Trophoblast cell (in vitro differentiated cells and primary cell): ENCODE results near the gene FAM199X.

Experiments used
- DNase-seq, 2 donors: peaks; one replicate each; pipeline ENCODE4 v3.0.0-alpha.2; 2016
- H2AFZ ChIP-seq: 2 replicates; pipeline ENCODE4 v1.6.1; 2013; ENCODE audit warnings: low read length, moderate library complexity, mild to moderate bottlenecking; ENCODE audit not compliant: insufficient read depth, poor library complexity
- H2AK5ac ChIP-seq: 2 replicates; pipeline ENCODE4 v1.6.1; 2013; ENCODE audit warnings: mild to moderate bottlenecking, low read length
- H2BK120ac ChIP-seq: 2 replicates; pipeline ENCODE4 v1.6.1; 2013; ENCODE audit warnings: low read length, mild to moderate bottlenecking, moderate library complexity; ENCODE audit not compliant: insufficient read depth, poor library complexity
- H2BK12ac ChIP-seq: 2 replicates; pipeline ENCODE4 v1.6.1; 2013; ENCODE audit warnings: mild to moderate bottlenecking, low read length, moderate library complexity
- H2BK5ac ChIP-seq: 2 replicates; pipeline ENCODE4 v1.6.1; 2013; ENCODE audit warnings: low read length, low read depth, moderate library complexity, mild to moderate bottlenecking; ENCODE audit not compliant: poor library complexity
- H3K14ac ChIP-seq: 2 replicates; pipeline ENCODE4 v1.6.1; 2013; ENCODE audit warnings: mild to moderate bottlenecking, low read length
- H3K18ac ChIP-seq: 2 replicates; pipeline ENCODE4 v1.6.1; 2013; ENCODE audit warnings: mild to moderate bottlenecking, low read length
- H3K23ac ChIP-seq: 2 replicates; pipeline ENCODE4 v1.6.1; 2013; ENCODE audit warnings: low read length
- H3K27ac ChIP-seq: 2 replicates; pipeline ENCODE4 v1.5.1; 2013; ENCODE audit warnings: low read depth, mild to moderate bottlenecking, inconsistent platforms, low read length, moderate library complexity
- H3K27me3 ChIP-seq: 2 replicates; pipeline ENCODE4 v1.6.1; 2013; ENCODE audit warnings: inconsistent platforms, mild to moderate bottlenecking, low read length, moderate library complexity; ENCODE audit not compliant: insufficient read depth
- H3K36me3 ChIP-seq, 2 experiments: 1 replicate in 1 of 2; 2 replicates in 1 of 2; pipeline ENCODE4 v1.6.1; 2013; ENCODE audit warnings: low read length in 2 of 2, mild to moderate bottlenecking in 2 of 2, moderate library complexity in 1 of 2; ENCODE audit not compliant: insufficient read depth in 2 of 2, control insufficient read depth in 1 of 2
- H3K4ac ChIP-seq: 2 replicates; pipeline ENCODE4 v1.6.1; 2013; ENCODE audit warnings: low read depth, mild to moderate bottlenecking, low read length, moderate library complexity
- H3K4me1 ChIP-seq, 2 experiments: 1 replicate in 1 of 2; 2 replicates in 1 of 2; pipeline ENCODE4 v1.6.1; 2013; ENCODE audit warnings: low read length in 2 of 2, mild to moderate bottlenecking in 2 of 2, moderate library complexity in 1 of 2; ENCODE audit not compliant: insufficient read depth in 2 of 2, control insufficient read depth in 1 of 2
- H3K4me2 ChIP-seq: 2 replicates; pipeline ENCODE4 v1.6.1; 2013; ENCODE audit warnings: inconsistent platforms, mild to moderate bottlenecking, low read length, moderate library complexity
- H3K4me3 ChIP-seq: 2 replicates; pipeline ENCODE4 v1.5.1; 2013; ENCODE audit warnings: mild to moderate bottlenecking, low read depth, low read length, inconsistent platforms
- H3K79me1 ChIP-seq: one replicate; pipeline ENCODE4 v1.6.1; 2013; ENCODE audit warnings: low read length
- H3K79me2 ChIP-seq: 2 replicates; pipeline ENCODE4 v1.6.1; 2013; ENCODE audit warnings: low read length, mild to moderate bottlenecking; ENCODE audit not compliant: control insufficient read depth, insufficient read depth, poor library complexity
- H3K9ac ChIP-seq: 2 replicates; pipeline ENCODE4 v1.6.1; 2013; ENCODE audit warnings: mild to moderate bottlenecking, low read length
- H3K9me3 ChIP-seq: 2 replicates; pipeline ENCODE4 v1.6.1; 2013; ENCODE audit warnings: low read depth, mild to moderate bottlenecking, control low read depth, inconsistent platforms, low read length; ENCODE audit not compliant: insufficient read depth
- H4K12ac ChIP-seq: 2 replicates; pipeline ENCODE4 v1.6.1; 2013; ENCODE audit warnings: low read depth, mild to moderate bottlenecking, low read length, moderate library complexity
- H4K8ac ChIP-seq: 2 replicates; pipeline ENCODE4 v1.6.1; 2013; ENCODE audit warnings: low read depth, mild to moderate bottlenecking, low read length, moderate library complexity
- H4K91ac ChIP-seq: one replicate; pipeline ENCODE4 v1.6.1; 2013; ENCODE audit warnings: low read depth, mild to moderate bottlenecking, low read length, moderate library complexity
- WGBS: extraction: QIAGEN DNeasy Blood & Tissue Kit; methylation state at CpG from one replicate; pipeline ENCODE4 v1.1.7; 2013; ENCODE audit warnings: missing lambda C conversion rate; ENCODE audit not compliant: insufficient read length, insufficient coverage; ENCODE audit errors: extremely low coverage; 5-methylcytosine and 5-hydroxymethylcytosine counted together

The FAM199X gene

GRCh38 chrX:104126856-104127255 is 39.4 kb upstream of the FAM199X start:
- no peaks in the 10 kb centered on the region for H3K4me1 ChIP-seq
- H2BK120ac ChIP-seq = no peak overlapping the region
- no CpG with 5 or more reads among the region's 2 CpGs for WGBS

GRCh38 chrX:104130808-104131207 is 35.4 kb upstream of the FAM199X start:
- no peaks in the 10 kb centered on the region for H3K27me3 ChIP-seq

More at GRCh38 chrX:104126856-104127255, 39.4 kb upstream of the FAM199X start:
- no peak overlapping the region for H3K4me2 ChIP-seq
- H2BK12ac ChIP-seq = no peak overlapping the region
- DNase-seq = no peak
- H3K36me3 ChIP-seq = peaks cover 0 to 2% of the 10 kb centered on the region in 2 experiments
- H3K14ac ChIP-seq = no peak overlapping the region
- no peaks in the 10 kb centered on the region for H3K9me3 ChIP-seq
- H3K27ac ChIP-seq = no peak overlapping the region
- H3K27me3 ChIP-seq = no peaks in the 10 kb centered on the region
- H3K18ac ChIP-seq = no peak overlapping the region
- no peak overlapping the region for H3K4me3 ChIP-seq
- no peak overlapping the region for H4K8ac ChIP-seq
- H3K9ac ChIP-seq = no peak overlapping the region
- H3K4ac ChIP-seq = no peak overlapping the region
- no peak overlapping the region for H2BK5ac ChIP-seq
- H4K12ac ChIP-seq = no peak overlapping the region
- H3K79me1 ChIP-seq = no peaks in the 10 kb centered on the region
- H2AK5ac ChIP-seq = no peak overlapping the region
- H2AFZ ChIP-seq = no peak overlapping the region
- H4K91ac ChIP-seq = no peak overlapping the region
- H3K23ac ChIP-seq = no peak overlapping the region
- no peaks in the 10 kb centered on the region for H3K79me2 ChIP-seq

GRCh38 chrX:104134583-104135261 is 31.5 kb upstream of the FAM199X start:
- H3K79me2 ChIP-seq = no peaks in the 10 kb centered on the region
- peaks cover 0 to 2% of the 10 kb centered on the region in 2 experiments for H3K36me3 ChIP-seq
- no peak overlapping the region for H3K14ac ChIP-seq
- H3K27me3 ChIP-seq = no peaks in the 10 kb centered on the region
- H2BK12ac ChIP-seq = no peak overlapping the region
- no peaks in the 10 kb centered on the region for H3K9me3 ChIP-seq
- H3K4me2 ChIP-seq = no peak overlapping the region
- H3K4me1 ChIP-seq = no peaks in the 10 kb centered on the region
- H3K27ac ChIP-seq = no peak overlapping the region
- WGBS = no CpG with 5 or more reads among the region's 5 CpGs
- H3K9ac ChIP-seq = no peak overlapping the region
- no peak for DNase-seq
- H2AFZ ChIP-seq = no peak overlapping the region
- H2BK120ac ChIP-seq = no peak overlapping the region
- H2BK5ac ChIP-seq = no peak overlapping the region
- H4K8ac ChIP-seq = no peak overlapping the region
- H3K23ac ChIP-seq = no peak overlapping the region
- no peak overlapping the region for H4K12ac ChIP-seq
- H2AK5ac ChIP-seq = no peak overlapping the region
- no peak overlapping the region for H3K4ac ChIP-seq
- H3K18ac ChIP-seq = no peak overlapping the region
- no peaks in the 10 kb centered on the region for H3K79me1 ChIP-seq
- no peak overlapping the region for H3K4me3 ChIP-seq
- H4K91ac ChIP-seq = no peak overlapping the region

More at GRCh38 chrX:104130808-104131207, 35.4 kb upstream of the FAM199X start:
- Histone ChIP-seq H3K4me3 (no peak overlapping the region), H2AFZ (no peak overlapping the region), H2BK120ac (no peak overlapping the region), H4K8ac (no peak overlapping the region), H4K12ac (no peak overlapping the region), H3K4me1 (no peaks in the 10 kb centered on the region), H4K91ac (no peak overlapping the region), H3K18ac (no peak overlapping the region), H2BK12ac (no peak overlapping the region), H2AK5ac (no peak overlapping the region), H3K23ac (no peak overlapping the region), H3K9me3 (no peaks in the 10 kb centered on the region), H3K14ac (no peak overlapping the region), H3K79me2 (no peaks in the 10 kb centered on the region), H3K4ac (no peak overlapping the region), H3K36me3 (peaks cover 0 to 2% of the 10 kb centered on the region in 2 experiments), H2BK5ac (no peak overlapping the region), H3K27ac (no peak overlapping the region), H3K79me1 (no peaks in the 10 kb centered on the region), H3K4me2 (no peak overlapping the region), H3K9ac (no peak overlapping the region)
- DNase-seq = no peak
- no CpG with 5 or more reads among the region's 6 CpGs for WGBS

GRCh38 chrX:104135677-104136076 is 30.6 kb upstream of the FAM199X start:
- Histone ChIP-seq H3K4me1 (no peaks in the 10 kb centered on the region), H3K4ac (no peak overlapping the region), H2AFZ (no peak overlapping the region), H3K18ac (no peak overlapping the region), H3K23ac (no peak overlapping the region), H4K12ac (no peak overlapping the region), H3K36me3 (peaks cover 0 to 2% of the 10 kb centered on the region in 2 experiments), H3K9ac (no peak overlapping the region), H3K9me3 (no peaks in the 10 kb centered on the region), H2AK5ac (no peak overlapping the region), H4K8ac (no peak overlapping the region), H2BK12ac (no peak overlapping the region), H3K27me3 (no peaks in the 10 kb centered on the region), H3K14ac (no peak overlapping the region), H3K27ac (no peak overlapping the region), H2BK120ac (no peak overlapping the region), H3K79me1 (no peaks in the 10 kb centered on the region), H3K4me2 (no peak overlapping the region), H3K79me2 (no peaks in the 10 kb centered on the region), H3K4me3 (no peak overlapping the region), H2BK5ac (no peak overlapping the region), H4K91ac (no peak overlapping the region)
- no peak for DNase-seq
- no CpG with 5 or more reads among the region's 1 CpG for WGBS
